GM12878 (cell line): ENCODE measurements around the gene SULT2B1. TPM values are rescaled to one million over a fixed set of nuclear protein-coding genes. Genes with fewer than 3 reads are reported as not detected.

Experiments
- ATAC-seq: fragments of 200-7000 bp; cut with Tn5 transposase; 3 replicates; pipeline ENCODE4 v1.9.1; 2020; ENCODE audit warnings: mild to moderate bottlenecking, moderate library complexity
- BruUV-seq: library from RNA; stranded (reverse); fragments of 400-500 nt; replicated peaks from 2 replicates; lab custom pipeline; 2021; lab: Mats Ljungman, UMichigan
- CTCF ChIA-PET: fragments of 300-600 bp; sonication (Branson Sonifier 250); formaldehyde crosslinking; extraction: SDS; loops from one replicate; lab custom pipeline; 2021; ENCODE audit warnings: inconsistent platforms; lab: Yijun Ruan, JAX
- POLR2A ChIA-PET: fragments of 350-600 bp; formaldehyde crosslinking; extraction: SDS; loops from one replicate; lab custom pipeline; 2021; ENCODE audit warnings: inconsistent platforms; lab: Charles Lee
- RAD21 ChIA-PET: fragments of 300-600 bp; sonication (Branson Sonifier 250); formaldehyde crosslinking; loops from one replicate; lab custom pipeline; 2023; ENCODE audit warnings: antibody characterized with exemption; ENCODE audit not compliant: unreplicated experiment; lab: Charles Lee
- SMC1A ChIA-PET: fragments of 300-600 bp; sonication (Branson Sonifier 250); formaldehyde crosslinking; loops from one replicate; lab custom pipeline; 2023; ENCODE audit not compliant: unreplicated experiment, uncharacterized antibody; lab: Charles Lee
- DNase-seq: peaks from one replicate; pipeline ENCODE4 v3.0.0-alpha.2; 2011; ENCODE audit warnings: low read depth, low spot score
- FAIRE-seq: peaks from 3 replicates; lab custom pipeline; 2011; peaks lifted over from hg19 to GRCh38; lab: Jason Lieb, UNC
- H2AFZ ChIP-seq: 2 replicates; pipeline ENCODE4 v1.6.0; 2011; ENCODE audit warnings: low read depth, low read length, control low read depth; ENCODE audit not compliant: control insufficient read depth
- H3K27ac ChIP-seq: 2 replicates; pipeline ENCODE4 v1.5.1; 2011; ENCODE audit warnings: control low read depth; ENCODE audit not compliant: control insufficient read depth, insufficient read depth
- H3K27me3 ChIP-seq, 2 experiments: replicated peaks in 1 of 2; 2 replicates each; pipeline versions ENCODE4 v1.6.0 to v1.6.1; 2011; ENCODE audit warnings: low read length in 1 of 2; ENCODE audit not compliant: control insufficient read depth in 2 of 2, insufficient read depth in 2 of 2
- H3K36me3 ChIP-seq, 2 experiments: 2 replicates each; pipeline ENCODE4 v1.5.1; 2011; ENCODE audit warnings: low read length in 1 of 2; ENCODE audit not compliant: control insufficient read depth in 2 of 2, insufficient read depth in 2 of 2
- H3K4me1 ChIP-seq: 2 replicates; pipeline ENCODE4 v1.6.1; 2011; ENCODE audit warnings: mild to moderate bottlenecking, low read length, moderate library complexity, mixed read lengths; ENCODE audit not compliant: control insufficient read depth, insufficient read depth
- H3K4me2 ChIP-seq: 2 replicates; pipeline ENCODE4 v1.6.0; 2011; ENCODE audit warnings: control low read depth; ENCODE audit not compliant: control insufficient read depth, insufficient read depth
- H3K4me3 ChIP-seq: fragments of 200-600 bp; sonication (generic); 2 replicates; pipeline ENCODE4 v1.5.1; 2016
- H3K79me2 ChIP-seq: 2 replicates; pipeline ENCODE4 v1.6.0; 2011; ENCODE audit warnings: low read length; ENCODE audit not compliant: control insufficient read depth, insufficient read depth
- H3K9ac ChIP-seq: 2 replicates; pipeline ENCODE4 v1.8.0; 2011; ENCODE audit warnings: low read length, control low read depth, mixed read lengths; ENCODE audit not compliant: control insufficient read depth, insufficient read depth
- H3K9me3 ChIP-seq: replicated peaks from 3 replicates; pipeline ENCODE4 v1.5.1; 2011; ENCODE audit warnings: mild to moderate bottlenecking, low read length; ENCODE audit not compliant: control insufficient read depth, insufficient read depth
- H4K20me1 ChIP-seq: 2 replicates; pipeline ENCODE4 v1.6.0; 2011; ENCODE audit not compliant: control insufficient read depth, insufficient read depth
- BMI1 ChIP-seq: fragments of 450-650 bp; IDR thresholded peaks from 2 replicates; pipeline ENCODE4 v1.6.1; 2016; ENCODE audit warnings: mild to moderate bottlenecking, moderate library complexity, borderline replicate concordance
- FOXM1 ChIP-seq: IDR thresholded peaks from 2 replicates; pipeline ENCODE4 v1.6.1; 2012; ENCODE audit warnings: low read depth, mild to moderate bottlenecking, inconsistent platforms, low read length, moderate library complexity
- IKZF2 ChIP-seq, 2 experiments: fragments of 450-650 bp; IDR thresholded peaks; 2 replicates each; pipeline ENCODE4 v1.6.1; 2017; ENCODE audit warnings: mild to moderate bottlenecking in 2 of 2, moderate library complexity in 2 of 2
- PBX3 ChIP-seq: IDR thresholded peaks from 2 replicates; pipeline ENCODE4 v1.6.1; 2011; ENCODE audit warnings: mild to moderate bottlenecking, low read depth, low read length, moderate library complexity; ENCODE audit not compliant: insufficient replicate concordance
- POLR2AphosphoS5 ChIP-seq: IDR thresholded peaks from 2 replicates; pipeline ENCODE4 v1.6.1; 2011; ENCODE audit warnings: mild to moderate bottlenecking, low read length, inconsistent platforms
- RCOR1 ChIP-seq: conservative IDR thresholded peaks from 2 replicates; pipeline ENCODE4 v1.6.1; 2012; ENCODE audit warnings: low read depth, low read length, improper control_type of control experiment
- TCF3 ChIP-seq: IDR thresholded peaks from 2 replicates; pipeline ENCODE4 v1.6.1; 2012; ENCODE audit warnings: low read depth, mild to moderate bottlenecking, low read length, borderline replicate concordance; ENCODE audit not compliant: insufficient read depth
- WGBS: methylation state at CpG from one replicate; pipeline ENCODE4 v1.1.6; 2016; ENCODE audit warnings: low lambda C conversion rate; ENCODE audit not compliant: insufficient replicate concordance, insufficient coverage; ENCODE audit errors: missing lambda C conversion rate; 5-methylcytosine and 5-hydroxymethylcytosine counted together
- in situ Hi-C: fragments of 300-500 bp; cut with MboI; formaldehyde crosslinking; loops from 9 replicates; pipeline ENCODE4 v1.14.3; 2018; ENCODE audit warnings: mixed read lengths
- intact Hi-C: fragments of 100-400 bp; cut with micrococcal nuclease; formaldehyde crosslinking; loops from one replicate; pipeline ENCODE4 v1.14.2; 2022; ENCODE audit not compliant: unreplicated experiment
- polyA plus RNA-seq, 11 experiments: library from polyadenylated mRNA; depleted of rRNA in 4 of 11; unstranded in 6 of 11; stranded (reverse) in 5 of 11; fragments of >200 nt; fragmentation: Nextera tagmentation in 4 of 11; fragmentation: Illumina TruSeq in 1 of 11; extraction: Ambion mirVana in 4 of 11; extraction: Trizol in 1 of 11; gene quantifications; 1 replicate in 1 of 11; 2 replicates in 10 of 11; pipeline versions ENCODE4 v1.2.1 to v1.2.3, GENCODE V29; 2011 to 2016; ENCODE audit warnings: inconsistent platforms in 2 of 11, missing spikeins in 2 of 11, low read depth in 1 of 11
- total RNA-seq, 4 experiments: library from RNA; depleted of rRNA in 3 of 4; stranded (reverse); fragments of >200 nt in 3 of 4; fragmentation: Illumina TruSeq in 1 of 4; extraction: Trizol in 1 of 4; gene quantifications; 2 replicates each; pipeline versions ENCODE4 v1.2.1 to v1.2.3, GENCODE V29; 2013 to 2021
- TF ChIP-seq, protein P1 (sequence below): fragments of 450-650 bp; IDR thresholded peaks from 2 replicates; pipeline ENCODE4 v1.6.1; 2017; ENCODE audit warnings: mild to moderate bottlenecking
- TF ChIP-seq, protein P2 (sequence below): fragments of 450-650 bp; IDR thresholded peaks from 2 replicates; pipeline ENCODE4 v1.6.1; 2018; ENCODE audit warnings: mild to moderate bottlenecking, low read depth, moderate library complexity; ENCODE audit not compliant: partially characterized antibody

SULT2B1 gene
- total and polyA plus RNA-seq, 10 of the 15 experiments (the other 5 are each of a cell fraction or from before 2014, with no cell fraction given): 0.11 to 0.14 TPM; not detected in 8

DNA sequence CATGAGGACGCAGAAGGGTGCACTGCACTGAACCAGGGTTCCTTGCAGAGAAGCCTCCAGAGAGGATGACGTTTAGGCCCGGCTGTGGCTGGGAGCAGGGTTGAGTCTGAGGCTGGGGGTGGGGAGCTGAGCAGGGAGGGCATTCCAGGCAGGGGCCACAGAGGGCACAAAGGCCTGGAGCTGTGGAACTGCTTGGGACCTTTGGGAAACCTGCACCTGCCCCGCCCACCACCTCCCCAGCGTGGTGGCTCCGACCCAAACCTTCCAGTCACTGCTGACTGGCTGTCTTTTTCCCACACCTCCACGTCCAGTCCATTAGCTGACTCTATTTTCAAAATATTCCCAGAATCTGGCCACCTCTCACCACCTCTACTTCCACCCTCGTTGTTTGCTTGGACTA lies 35.4 kb upstream of the SULT2B1 start:
- TF ChIP-seq PBX3 (no peak), TCF3 (no peak), POLR2AphosphoS5 (no peak), BMI1 (no peak), IKZF2 (IDR thresholded peaks at IDR 0.05) (no peak), FOXM1 (no peak), RCOR1 (no peak)
- TF ChIP-seq, protein P1, sequence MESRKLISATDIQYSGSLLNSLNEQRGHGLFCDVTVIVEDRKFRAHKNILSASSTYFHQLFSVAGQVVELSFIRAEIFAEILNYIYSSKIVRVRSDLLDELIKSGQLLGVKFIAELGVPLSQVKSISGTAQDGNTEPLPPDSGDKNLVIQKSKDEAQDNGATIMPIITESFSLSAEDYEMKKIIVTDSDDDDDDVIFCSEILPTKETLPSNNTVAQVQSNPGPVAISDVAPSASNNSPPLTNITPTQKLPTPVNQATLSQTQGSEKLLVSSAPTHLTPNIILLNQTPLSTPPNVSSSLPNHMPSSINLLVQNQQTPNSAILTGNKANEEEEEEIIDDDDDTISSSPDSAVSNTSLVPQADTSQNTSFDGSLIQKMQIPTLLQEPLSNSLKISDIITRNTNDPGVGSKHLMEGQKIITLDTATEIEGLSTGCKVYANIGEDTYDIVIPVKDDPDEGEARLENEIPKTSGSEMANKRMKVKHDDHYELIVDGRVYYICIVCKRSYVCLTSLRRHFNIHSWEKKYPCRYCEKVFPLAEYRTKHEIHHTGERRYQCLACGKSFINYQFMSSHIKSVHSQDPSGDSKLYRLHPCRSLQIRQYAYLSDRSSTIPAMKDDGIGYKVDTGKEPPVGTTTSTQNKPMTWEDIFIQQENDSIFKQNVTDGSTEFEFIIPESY: no peak
- TF ChIP-seq, protein P2, sequence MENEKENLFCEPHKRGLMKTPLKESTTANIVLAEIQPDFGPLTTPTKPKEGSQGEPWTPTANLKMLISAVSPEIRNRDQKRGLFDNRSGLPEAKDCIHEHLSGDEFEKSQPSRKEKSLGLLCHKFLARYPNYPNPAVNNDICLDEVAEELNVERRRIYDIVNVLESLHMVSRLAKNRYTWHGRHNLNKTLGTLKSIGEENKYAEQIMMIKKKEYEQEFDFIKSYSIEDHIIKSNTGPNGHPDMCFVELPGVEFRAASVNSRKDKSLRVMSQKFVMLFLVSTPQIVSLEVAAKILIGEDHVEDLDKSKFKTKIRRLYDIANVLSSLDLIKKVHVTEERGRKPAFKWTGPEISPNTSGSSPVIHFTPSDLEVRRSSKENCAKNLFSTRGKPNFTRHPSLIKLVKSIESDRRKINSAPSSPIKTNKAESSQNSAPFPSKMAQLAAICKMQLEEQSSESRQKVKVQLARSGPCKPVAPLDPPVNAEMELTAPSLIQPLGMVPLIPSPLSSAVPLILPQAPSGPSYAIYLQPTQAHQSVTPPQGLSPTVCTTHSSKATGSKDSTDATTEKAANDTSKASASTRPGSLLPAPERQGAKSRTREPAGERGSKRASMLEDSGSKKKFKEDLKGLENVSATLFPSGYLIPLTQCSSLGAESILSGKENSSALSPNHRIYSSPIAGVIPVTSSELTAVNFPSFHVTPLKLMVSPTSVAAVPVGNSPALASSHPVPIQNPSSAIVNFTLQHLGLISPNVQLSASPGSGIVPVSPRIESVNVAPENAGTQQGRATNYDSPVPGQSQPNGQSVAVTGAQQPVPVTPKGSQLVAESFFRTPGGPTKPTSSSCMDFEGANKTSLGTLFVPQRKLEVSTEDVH: no peak
- no peak for DNase-seq
- peaks cover 18% of the 10 kb centered on the region for H3K4me1 ChIP-seq
- POLR2A ChIA-PET: no interaction called here
- no peak overlapping the region for H3K4me2 ChIP-seq
- SMC1A ChIA-PET: no interaction called here
- FAIRE-seq: no peak
- RAD21 ChIA-PET: interaction anchor here (1.1 kb wide), 1 partner anchor 11 kb away, joined by 3 read pairs; no protein-coding TSS in a partner anchor
- no peaks in the 10 kb centered on the region; the same call in 1 of the 2 replicates for H4K20me1 ChIP-seq
- 57% methylated on average over 8 of the region's 8 CpGs for WGBS
- no TSS peak for BruUV-seq
- H3K4me3 ChIP-seq: no peak overlapping the region
- H3K27me3 ChIP-seq: peaks cover 2 to 4% of the 10 kb centered on the region in 2 experiments; a peak in 3 of 4 replicates
- CTCF ChIA-PET: interaction anchor here (1.4 to 3.2 kb wide), 2 partner anchors 10 to 27 kb away, joined by 3 to 8 read pairs; no protein-coding TSS in a partner anchor
- no peaks in the 10 kb centered on the region for H3K36me3 ChIP-seq
- no peak overlapping the region for H3K27ac ChIP-seq
- H3K79me2 ChIP-seq: no peaks in the 10 kb centered on the region
- H3K9ac ChIP-seq: no peak overlapping the region
- H3K9me3 ChIP-seq: no peaks in the 10 kb centered on the region
- in situ Hi-C loops: no loop called here
- ATAC-seq: no peak
- no peak overlapping the region for H2AFZ ChIP-seq
- intact Hi-C loops: no loop called here
